GM18909 (cell line): ENCODE data around the gene CALR3.
A peak's percentile ranks its signal among the peaks of the same experiment; 100 is the strongest.
"Not testable (repeated sequence)": the region's sequence is repeated elsewhere in the genome, so short reads cannot be mapped to it uniquely, and the experiment has no call there.

Source experiments
- ATAC-seq: cut with Tn5 transposase; IDR thresholded peaks from one replicate; pipeline ENCODE4 v1.9.1; 2021; ENCODE audit warnings: mild to moderate bottlenecking; ENCODE audit not compliant: unreplicated experiment, poor library complexity

CALR3 gene

DNA sequence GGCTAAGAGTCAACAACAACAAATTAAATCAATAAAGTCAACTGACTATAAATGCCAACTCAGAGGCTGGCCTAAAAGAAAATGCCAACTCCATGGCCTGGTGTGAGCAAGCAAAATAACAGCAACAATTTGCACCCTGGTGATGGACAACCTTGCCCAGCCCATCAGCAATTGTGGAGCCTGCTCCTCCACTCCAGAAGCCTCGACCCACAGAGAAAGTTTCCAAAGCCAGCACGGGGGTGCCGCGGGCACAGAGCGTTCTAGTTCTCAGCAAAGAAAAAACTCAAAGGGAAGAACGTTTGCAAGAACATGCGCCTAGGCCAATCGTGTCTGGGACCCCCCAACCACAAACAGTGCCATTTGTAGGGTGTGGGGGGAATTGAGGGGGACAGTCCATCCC lies 35.5 kb downstream of the CALR3 start:
- ATAC-seq, result no peak

DNA sequence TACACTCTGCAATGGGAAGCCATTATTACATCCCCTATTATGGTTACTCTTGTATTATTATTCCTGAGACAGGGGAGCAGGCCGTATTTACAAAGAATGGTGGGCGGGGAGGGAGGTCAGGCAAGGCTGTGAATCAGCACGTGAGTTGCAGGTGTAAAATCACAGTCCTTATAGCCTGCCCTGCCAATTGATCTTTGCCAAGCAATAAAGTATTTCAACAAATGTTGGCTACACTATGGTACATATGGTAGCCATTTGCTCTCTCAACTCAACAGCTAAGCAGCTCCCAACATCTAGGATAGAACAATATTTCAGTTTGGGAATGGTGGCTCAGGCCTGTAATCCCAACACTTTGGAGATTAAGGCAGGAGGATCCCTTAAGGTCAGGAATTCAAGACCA lies 36.3 kb downstream of the CALR3 start:
- no peak for ATAC-seq

DNA sequence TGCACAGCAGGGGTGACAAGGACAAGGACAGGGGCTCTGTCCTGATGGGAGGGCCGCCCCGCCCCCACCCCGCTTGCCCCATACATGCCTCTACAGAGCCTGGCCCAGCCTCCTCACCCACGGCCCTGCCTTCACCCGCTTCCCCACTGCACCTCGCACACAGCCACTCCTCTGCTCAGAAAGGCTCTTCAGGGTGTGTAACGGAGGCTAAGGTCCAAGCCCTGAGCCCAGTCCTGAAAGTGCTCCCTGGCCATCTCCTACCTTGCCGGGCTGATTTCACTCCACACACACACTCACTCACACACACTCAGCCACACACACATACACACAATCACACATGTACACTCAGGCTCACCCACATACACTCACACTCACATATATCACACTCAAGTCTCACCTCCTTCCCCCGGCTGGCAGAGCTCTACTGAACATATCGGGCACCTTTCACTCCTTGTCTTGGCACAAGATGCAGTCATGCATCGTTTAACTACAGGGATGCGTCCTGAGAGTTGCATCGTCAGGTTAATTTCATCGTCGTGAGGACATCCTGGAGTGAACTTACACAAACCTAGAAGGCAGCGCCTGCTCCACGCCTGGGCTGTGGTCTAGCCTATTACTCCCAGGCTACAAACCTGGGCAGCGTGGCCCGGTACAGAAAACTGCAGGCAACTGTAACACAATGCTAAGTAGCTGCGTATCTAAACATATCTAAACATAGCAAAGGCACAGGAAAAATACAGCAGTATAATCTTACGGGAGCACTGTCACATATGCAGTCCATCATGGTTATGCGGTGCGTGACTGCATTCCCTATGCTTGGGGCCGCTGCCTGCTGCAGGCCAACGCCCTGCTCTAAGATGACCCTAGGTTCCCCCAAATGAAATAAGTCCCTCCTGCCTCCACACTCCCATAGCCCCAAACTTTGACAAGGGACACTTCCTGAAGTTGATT lies 37.3 kb downstream of the CALR3 start:
- ATAC-seq, result no peak

DNA sequence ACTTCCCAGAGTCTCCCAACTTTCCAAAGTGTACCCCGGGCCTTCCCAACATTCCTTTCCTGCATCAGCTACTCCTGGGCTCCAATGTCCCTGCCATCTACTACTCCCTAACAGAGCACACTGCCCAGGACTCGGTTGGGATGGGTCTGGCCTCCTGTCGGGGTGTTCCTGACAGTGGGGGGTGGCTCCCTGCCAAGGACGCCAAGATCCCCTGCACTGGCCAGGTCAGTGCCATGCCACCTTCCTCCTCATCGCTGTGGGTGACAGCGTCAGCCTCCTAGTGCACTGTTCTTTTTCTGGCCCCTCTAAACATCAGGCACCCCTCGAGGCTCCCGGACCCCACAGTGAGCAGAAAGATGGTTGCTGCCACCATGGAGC lies 38.0 kb downstream of the CALR3 start:
- no peak for ATAC-seq

DNA sequence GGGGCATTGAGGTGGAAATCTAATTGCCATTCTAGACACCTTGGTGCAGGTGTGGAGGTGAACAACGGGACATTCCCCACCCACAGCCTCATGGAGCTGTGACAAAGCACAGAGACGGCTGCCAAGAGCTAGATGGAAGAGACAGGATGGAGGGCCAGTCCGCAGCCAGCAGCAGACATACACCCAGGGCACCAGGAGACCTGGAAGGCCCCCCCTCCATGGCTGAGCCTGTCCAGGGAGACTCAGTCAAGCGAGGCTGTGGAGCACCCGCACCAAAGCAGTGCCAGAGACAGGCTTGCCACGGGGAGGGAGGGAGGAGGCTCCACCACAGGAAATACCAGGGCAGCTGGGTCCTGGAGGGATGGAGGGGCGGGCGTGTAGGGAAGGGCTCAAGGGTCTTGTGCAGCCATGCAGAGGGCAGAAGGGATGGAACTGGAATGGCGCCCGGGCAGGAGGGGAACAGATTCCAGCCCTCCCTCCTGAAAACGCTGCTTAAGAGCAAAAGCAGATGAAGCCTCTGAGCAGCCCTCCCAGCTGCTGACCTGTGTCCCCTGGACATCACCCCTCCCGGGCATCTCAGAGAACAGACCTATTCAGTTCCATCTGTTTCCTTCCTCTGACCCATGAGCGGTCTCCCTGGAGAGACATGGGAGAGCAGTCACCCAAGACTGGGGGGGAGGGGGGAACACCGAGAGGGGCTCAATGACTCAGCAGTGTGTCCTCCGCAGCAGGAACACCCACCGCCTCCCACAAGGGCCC lies 38.6 kb downstream of the CALR3 start:
- ATAC-seq, result no peak

DNA sequence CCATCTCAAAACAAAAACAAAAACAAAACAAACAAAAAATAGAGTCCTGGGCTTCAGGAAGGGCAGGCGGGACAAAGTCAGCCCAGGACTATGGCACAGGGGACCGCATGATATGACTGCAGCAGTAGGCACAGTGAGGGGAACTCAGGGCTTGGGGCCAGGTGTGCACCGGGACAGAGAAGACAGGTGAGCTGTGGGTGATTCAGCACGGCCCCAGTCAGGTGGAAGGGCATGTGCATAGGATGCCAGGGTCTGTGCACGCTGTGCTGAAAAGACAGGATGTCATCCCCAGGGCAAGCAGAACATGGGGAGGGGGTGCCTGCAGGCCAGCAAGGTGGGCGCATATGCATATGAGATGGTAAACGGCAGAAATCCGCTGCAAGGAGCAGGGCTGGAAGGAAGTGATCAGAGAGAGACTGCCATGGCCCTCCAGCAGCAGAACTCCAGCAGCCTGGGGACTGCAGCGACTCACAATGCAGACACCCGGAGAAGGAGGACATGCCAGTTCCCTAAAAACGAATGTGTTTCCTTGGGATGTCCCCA lies 39.2 kb downstream of the CALR3 start:
- no peak for ATAC-seq

DNA sequence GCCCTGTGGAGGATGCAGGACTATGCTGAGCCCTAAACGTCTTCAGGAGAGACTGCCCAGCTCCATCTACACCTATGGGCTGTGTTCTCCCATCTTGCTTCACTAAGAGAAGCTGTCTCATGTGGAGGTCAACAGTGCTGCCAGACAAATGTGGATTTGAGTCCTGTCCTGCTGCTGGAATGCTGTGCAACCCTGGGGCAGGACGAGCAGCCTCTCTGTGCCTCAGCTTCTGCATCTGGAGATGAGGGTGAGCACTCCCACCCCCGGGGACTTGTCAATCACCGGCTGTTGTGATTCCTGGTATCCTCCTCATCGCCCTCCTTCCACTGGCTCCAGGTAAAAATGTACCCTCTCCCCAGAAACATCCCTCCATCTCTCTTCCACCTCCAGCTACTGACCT lies 40.5 kb downstream of the CALR3 start:
- no peak for ATAC-seq

DNA sequence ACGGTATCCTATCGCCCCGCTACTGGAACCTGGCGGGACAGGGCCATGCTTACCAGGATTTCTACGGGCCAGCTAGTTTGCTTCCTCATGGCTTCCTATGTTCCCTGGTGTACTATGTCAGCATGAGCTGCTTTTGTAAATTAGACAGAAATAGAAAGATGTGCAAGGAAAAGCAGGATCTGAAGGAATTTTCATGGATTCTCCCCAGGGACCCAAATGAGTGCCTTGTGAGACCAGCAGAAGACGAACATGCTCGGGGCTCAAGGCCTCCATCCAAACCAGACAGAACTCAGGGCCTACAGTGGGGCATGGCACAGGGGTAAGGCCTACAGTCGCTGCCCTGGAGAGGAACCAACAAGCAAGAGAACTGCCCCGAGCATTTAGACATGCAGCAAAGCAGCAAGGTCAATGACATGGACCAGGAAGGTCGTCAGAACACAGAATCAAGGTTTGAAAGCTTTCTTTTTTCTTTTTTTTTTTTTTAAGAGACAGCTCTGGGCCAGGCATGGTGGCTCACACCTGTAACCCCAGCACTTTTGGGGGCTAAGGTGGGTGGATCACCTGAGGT lies 41.5 kb downstream of the CALR3 start:
- ATAC-seq, result no peak

DNA sequence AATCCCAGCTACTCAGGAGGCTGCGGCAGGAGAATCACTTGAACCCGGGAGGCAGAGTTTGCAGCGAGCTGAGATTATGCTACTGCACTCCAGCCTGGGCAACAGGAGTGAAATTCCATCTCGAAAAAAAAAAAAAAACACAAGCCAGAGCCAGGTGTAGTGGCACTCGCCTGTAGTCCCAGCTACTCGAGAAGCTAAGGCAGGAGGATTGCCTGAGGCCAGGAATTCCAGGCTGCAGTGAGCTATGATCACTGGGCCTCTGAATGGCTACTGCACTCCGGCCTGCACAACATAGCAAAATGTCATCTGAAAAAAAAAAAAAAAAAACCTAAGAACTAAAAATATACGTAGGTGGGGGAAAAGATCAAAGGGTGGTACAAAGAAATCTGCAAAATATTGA lies 43.6 kb downstream of the CALR3 start:
- no peak for ATAC-seq

DNA sequence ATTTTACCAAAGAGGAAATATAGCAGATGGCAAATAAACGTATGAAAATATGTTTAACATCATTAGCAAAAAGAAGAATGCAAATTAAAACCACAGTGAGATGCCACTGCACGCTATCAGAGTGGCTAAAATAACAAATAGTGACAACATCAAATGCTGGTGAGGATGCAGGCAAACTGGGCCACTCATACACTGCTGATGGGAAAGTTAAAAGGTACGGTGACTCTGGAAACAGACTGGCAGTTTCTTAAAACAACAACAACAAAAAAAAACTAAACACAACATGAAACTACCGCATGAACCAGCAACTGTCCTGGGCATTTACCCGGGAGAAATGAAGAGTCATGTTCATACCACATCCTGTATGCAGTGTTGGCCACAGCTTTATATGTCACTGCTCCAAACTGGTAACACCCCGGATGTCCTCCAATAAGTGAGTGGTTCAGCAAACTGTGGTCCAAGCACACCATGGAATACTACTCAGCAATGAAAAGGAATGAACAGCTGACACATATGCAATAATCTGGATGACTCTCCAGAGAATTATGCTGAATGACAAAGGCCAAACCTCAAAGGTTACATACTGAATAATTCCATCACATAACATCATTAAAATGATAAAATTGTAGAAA lies 46.5 kb downstream of the CALR3 start:
- peak; percentile 53 for ATAC-seq

DNA sequence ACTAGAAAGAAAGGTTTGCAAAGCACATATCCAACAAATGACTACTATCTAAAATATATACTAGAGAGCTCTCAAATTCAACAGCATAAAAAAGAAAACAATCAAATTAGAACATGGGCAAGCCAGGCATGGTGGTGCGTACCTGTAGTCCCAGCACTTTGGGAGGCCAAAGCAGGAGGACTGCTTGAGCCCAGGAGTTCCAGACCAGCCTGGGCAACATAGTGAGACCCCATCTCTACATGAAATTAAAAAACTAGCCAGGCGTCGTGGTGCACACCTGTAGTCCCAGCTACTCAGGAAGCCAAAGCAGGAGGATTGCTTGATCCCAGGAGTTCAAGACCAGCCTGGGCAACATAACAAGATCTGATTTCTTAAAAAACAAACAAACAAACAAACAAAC lies 47.1 kb downstream of the CALR3 start:
- ATAC-seq, result not testable (repeated sequence)

DNA sequence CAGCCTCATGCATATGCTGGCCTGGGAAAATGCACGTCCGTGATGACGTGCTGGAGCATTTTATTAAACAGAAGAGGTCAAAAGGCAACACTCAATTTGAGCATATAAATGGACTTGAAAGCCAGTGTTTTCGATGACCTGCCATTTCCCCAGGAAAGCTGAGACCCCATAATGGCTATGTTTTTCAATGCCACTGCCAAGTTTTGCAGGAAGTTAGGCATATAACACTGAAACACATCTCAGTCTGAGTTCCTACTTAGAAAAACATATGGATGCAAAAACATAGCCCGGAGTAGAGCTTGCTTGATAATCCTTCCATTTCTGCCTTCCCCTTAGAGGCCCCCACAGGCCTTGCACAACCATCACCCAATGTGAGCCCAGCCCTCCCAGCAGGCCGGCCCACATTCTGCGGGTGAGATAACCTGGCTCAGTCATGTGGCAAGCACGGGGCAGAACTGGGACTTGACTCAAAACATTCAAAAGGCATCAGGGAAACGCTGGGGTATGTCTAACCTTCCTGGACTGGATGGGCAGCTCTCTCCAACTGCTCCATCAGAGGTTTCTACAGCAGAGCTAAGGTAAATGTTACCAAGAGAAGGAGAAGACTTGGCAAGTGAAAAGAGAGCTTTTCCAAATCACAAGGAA lies 49.1 kb downstream of the CALR3 start:
- no peak for ATAC-seq

DNA sequence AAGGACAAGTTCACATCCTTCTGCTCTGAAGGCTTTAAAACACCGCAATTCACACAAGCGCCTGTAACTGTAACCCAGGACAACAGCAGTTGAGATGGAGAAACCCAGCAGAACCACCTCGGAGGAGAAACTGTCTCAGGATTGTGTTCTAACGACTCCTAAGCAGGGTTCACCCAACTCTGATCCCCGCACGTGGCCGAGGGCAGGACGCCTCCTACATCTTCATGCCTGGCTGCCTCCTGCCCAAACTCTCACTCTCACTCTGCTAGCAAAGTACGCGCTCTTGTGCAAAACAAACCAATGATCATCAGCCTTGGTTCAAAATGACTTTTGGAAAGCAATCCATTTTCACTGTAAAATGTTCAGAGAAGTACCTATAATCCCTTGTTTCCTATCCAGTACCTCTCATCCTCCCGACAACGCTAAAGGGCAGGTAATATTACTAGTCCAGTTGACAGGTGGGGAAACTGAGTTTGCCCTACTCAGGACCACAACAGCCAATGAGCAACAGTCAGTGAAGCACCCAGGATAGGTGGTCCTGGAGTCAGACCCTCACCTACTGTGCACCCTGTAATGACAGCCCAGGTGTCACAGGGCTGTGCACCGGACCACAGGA lies 49.8 kb downstream of the CALR3 start:
- no peak for ATAC-seq

DNA sequence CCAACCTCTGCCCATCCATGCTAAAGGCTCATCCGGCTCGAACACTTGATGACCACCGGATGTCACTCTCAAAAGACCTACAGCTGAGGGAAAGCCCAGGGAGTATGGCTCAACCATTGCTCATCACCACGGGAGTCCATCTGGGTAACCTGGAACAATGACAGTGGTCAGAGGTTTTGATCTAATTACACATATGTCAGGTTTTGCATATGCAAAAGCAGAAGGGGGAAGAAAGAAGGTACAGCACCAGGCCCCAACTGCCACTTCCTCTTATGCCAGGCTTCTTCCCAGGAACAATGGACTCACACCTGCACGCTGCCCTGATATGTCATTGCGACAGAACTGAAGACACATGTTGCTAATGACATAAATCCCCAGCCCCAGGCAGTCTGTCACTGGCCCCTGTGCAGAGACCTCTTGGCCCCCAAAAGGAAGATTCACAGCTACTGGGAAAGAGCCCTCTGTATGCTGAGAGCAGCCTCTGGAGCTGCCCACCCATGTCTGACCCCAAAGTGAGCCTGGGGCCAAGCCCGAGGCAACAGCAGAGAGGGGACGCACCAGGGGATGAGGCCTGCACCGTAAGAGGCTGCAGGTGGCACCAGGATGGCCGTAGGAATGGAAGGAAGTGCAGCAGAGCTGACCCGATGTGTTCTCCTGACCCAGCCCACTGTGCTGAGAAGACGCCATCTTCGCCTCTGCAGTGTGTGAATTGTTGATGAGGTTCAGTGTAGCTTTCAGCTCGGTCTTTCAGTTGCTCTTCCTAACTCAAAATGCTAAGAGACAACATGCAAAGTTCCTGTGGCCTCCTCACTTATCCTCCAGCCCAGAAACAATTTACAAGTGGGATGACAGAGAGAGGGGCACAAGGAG lies 50.5 kb downstream of the CALR3 start:
- no peak for ATAC-seq

DNA sequence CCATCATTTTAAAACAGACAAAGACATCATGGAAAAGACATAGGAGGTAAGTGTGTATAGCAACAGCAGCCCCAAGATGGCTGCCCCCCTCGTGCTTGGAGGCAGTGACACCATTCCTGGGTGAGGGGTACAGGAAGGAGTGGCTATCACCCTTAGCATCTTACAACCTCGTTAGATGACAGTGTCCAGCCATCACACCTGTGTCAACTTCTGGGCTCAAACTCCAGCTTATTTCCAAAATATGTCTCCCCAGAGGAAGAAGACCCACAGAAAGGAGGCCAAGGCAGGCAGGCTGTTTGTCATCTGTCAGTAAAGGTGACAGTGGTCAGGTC lies 51.7 kb downstream of the CALR3 start:
- no peak for ATAC-seq

DNA sequence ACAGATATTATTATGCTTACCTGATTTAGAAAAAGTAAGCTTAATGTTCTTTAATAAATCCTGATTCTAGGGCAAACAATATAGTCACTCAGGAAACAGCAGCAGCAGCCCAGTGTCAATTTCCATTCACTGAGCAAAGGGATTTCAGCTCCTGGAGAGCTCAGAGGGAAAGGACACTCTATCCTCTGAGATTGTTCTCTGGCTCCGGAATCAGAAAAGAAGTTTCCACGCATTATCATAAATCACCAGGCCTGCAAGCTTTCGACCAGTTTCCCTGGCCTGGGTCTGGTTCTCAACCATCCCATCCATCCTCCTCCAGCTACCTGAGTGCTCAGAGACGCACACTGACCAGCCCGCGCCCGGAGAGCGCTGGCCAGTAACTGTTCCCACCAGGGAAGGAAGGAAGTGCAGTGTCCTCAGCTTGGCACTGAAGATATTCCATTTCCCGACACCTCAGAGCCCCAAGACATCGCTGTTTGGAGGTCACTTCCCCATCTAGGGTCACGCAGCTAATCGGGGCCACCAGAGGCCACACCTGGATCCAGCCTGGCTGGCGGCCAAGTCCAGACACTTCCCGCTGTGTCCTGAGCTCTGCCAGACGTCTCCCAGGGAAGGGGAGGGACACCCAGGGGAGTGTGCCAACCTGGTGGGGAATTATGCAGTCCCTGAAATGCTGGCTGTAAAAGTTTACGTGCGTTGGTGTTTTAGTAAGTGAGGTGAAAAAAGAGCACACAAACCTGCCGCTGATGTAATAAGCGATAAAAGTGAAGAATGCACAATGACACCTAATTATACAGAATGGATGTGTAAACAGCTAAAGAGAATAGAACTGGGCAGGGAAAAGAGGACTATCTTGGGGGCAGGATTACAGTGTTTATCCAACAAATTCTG lies 53.3 kb downstream of the CALR3 start:
- ATAC-seq, result no peak

DNA sequence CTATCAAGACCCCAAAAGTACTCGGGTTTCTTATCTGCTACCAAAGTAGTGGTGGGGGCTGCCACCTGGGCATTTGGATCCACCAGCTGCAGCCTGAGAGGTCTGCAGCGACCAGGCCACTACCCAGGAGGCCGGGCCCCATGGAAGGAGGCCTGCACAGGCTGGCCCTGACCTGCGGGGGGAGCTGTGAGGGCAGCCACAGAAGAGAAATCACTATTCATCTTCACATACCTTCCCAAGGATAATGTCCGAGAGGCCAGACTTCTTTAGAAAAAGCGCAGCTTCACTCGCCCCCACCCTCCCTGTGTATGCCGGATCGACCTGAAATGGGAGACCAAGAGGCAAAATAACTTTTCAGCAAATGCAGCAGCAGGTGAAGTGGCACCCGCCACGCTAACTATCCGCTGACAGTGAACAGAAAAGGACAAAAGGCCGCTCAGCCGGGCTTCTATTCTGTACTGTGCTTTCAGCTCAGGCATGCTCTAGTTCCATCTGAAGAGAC lies 54.3 kb downstream of the CALR3 start:
- no peak for ATAC-seq
